SK-N-DZ (cell line): ENCODE results near the gene SPRED1.

ENCODE experiments used
- DNase-seq: peaks from one replicate; pipeline ENCODE4 v3.0.0-alpha.2; 2015; ENCODE audit warnings: low spot score

SPRED1 gene

GRCh38 chr15:38281031-38281430 lies 28.4 kb downstream of the SPRED1 start:
- DNase-seq: no peak

DNA sequence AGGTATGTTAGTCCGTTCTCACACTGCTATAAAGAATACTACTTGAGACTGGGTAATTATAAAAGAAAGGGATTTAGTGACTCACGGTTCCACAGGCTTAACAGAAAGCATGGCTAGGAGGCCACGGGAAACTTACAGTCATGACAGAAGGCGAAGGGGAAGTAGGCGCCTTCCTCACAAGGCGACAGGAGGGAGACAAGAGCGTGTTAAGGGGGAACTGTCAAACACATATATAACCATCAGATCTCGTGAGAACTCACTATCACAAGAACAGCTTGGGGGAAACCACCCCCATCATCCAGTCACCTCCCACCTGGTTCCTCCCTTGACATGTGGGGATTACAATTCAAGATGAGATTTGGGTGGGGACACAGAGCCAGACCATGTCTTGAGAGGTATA lies 30.4 kb downstream of the SPRED1 start:
- no peak for DNase-seq

GRCh38 chr15:38285456-38285855 lies 32.8 kb downstream of the SPRED1 start:
- no peak for DNase-seq

DNA sequence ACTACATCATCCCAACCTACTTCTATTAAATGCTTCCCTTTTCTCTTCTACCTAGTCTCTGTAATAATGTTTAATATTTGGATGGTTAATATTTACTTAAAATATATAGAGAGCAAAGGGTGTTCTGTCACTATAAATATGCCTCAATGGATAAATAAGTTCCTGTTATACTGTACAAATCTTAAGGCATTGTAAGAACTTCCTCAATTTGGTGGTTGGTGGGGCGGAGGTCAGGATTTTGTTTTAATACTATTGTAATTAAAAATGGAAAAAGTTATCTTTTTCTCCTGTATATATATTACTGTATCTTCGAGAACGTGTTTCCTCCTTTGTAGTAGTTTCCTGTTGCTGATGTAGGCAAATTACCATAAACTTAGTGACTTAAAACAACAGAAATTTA lies 41.5 kb downstream of the SPRED1 start:
- no peak for DNase-seq

DNA sequence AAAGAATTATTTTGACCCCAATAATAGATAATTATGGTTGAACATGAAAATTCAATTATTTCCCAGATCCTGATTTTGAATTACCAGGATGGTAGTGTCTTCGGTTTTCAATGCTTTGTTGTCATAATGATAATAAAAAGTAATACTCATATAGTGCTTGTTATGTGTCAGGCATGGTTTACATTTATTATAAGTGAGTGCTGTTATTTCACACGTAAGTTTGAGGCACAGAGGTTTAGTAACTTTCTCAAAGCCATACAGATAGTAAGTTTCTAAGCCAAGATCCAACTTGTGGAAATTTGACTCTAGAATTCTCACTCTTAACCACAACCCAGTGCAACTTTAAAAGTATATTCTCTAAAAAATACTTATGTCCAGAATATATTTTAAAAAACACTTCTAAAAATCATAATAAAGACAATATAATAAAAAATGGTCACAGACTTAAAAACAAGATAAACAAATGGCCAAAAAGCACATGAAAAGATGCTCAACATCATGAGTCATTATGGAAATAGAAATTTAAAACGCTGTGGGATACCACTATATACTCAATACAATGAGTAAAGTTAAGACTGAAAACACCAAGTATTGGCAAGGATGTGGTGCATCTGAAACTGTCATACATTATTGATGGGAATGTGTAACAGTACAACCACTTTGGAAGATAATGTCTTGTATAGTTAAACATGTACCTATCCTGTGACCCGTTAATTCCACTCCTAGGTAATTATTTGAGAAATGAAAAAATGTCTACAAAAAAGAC lies 45.2 kb downstream of the SPRED1 start:
- no peak for DNase-seq

- no peak for DNase-seq
Measured at GRCh38 chr15:38299216-38299615, 46.6 kb downstream of the SPRED1 start.

DNA sequence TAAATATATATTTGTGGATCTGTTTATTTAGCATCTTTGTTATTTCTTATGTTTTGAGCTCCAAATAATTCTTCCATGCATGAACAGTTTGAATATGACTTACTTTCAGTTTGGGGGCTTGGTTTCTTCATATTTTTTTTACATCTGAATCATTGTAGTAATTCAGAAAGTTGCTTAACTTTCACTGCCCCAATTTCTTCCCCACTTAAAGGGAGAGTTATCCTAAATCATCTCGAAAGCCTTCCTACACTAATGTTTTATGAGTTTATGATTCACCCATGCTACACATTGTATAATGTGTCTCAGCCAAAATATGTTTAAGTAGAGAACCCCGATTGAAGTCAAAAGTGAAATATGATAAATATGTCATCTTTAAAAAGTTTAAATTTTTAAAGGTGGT lies 47.8 kb downstream of the SPRED1 start:
- DNase-seq: no peak

DNA sequence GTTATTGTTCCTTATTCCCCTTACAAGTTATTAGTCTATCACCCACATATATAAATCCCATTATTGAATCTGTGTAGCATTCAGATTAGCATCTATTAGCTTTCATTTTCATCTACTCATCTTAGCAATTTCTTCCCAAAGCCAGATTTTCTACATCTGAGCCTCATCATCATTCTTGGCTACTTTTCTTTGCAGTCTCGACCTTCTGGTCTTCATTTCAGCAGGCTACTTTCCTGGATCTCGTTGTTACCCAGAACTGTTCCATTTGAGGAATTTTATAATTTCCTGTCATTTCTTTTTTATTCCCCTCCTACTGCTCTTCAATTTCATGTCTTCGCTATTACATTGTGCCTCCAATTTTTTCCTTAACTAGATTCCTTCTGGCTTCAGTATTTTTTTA lies 51.8 kb downstream of the SPRED1 start:
- no peak for DNase-seq

GRCh38 chr15:38307251-38307650 lies 54.6 kb downstream of the SPRED1 start:
- no peak for DNase-seq

DNA sequence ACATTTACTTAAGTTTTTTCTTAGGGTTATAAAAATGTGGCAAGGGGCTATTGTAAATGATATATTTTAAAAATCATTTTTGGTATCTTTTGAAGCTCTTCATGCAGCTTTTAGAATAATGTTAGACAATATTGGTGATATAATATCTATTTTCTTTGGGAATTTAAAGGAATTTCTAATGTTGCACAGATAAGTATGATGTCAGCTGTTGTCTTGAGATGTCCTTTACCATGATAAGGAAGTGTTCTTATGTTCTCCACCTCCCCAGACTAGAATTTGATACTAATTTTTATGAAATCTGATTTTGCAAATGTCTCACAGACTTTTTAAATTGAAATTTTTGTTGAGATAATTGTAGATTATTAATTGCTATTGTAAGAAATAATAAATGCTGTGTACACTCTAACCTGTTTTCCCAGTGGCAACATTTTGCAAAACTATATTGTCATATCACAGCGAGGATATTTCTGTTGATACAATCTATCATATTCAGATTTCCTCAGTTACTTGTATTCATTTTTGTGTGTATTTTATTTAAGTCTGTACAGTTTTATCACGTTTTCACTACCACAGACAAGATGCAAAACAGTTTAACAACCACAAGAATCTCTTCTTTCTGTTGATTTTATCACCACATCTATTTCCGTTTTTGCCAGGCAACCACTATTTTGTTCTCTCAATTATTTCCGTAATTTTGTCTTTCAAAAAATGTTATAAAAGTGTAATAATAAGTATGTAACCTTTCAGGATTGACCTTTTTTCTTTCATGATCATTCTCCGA lies 55.4 kb downstream of the SPRED1 start:
- no peak for DNase-seq

DNA sequence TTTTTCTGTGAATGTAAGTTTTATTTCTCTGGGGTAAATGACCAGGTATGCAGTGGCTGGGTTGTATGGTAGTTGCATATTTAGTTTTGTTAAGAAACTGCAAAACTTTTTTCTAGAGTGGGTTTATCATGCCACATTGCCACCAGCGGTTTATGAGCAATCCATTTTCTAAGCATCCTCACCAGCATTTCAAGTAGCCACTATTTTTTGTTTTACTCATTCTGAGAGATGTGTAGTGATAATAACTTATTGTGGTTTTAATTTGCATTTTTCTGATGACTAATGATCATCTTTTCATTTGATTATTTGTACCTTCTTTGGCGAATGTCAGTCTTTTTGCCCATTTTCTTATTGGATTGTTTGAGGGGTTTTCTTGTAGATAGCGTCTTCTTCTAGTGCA lies 56.2 kb downstream of the SPRED1 start:
- DNase-seq: no peak

DNA sequence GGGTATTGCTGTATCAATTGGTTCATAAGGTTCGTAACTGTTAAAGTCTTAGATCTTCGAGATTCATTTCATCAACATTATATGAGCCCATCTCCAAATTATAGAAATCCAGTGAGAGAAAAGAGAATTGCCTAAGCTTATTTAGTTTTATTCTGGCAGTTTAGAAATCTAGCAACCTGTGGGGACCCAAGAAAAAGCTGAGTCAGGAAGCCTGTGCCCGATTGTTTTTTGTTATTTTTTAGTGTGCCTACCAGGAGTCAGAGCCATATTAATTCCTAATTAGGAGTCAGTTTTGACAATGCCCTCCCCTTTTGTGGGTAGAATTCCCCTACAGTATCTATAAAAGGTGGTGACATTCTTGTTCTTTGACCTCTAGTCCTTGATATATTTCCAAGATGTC lies 59.6 kb downstream of the SPRED1 start:
- no peak for DNase-seq

DNA sequence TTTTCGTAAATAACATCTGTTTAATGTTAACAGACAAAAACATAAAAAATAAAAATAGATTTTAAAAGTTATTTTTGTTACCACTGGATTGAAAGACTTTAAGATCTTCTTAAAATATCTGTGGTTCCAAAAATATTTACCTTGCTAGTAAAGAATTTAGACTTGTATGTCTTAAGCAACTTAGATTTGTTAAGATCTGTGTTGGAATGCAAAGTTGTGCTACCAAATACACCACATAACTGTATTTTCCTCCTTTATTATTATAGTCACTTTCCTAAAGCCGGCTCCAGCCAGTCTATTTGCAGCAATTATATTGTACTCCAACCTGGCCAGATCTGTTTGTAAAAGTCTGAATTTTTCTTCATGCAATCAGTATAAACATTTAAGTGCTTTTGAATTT lies 63.7 kb downstream of the SPRED1 start:
- DNase-seq: no peak

DNA sequence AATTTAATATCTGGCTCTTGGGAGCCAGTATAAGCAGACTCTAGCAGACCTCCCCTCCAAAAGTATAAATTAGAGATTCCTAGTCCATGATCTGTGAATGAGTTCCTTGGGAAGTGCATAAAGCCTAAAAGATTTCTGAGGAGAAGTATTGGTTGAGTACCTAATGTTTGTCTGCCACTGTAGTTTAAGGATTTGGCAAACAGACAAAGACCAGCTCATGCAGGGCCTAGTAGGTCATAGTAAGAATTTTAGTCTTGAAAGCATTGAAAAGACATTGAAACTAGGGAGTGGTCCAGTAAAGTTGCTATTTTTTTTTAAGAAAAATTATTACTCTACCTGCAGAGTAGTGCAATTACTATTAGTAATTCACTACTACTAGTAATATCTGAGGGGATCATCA lies 67.5 kb downstream of the SPRED1 start:
- DNase-seq: no peak

DNA sequence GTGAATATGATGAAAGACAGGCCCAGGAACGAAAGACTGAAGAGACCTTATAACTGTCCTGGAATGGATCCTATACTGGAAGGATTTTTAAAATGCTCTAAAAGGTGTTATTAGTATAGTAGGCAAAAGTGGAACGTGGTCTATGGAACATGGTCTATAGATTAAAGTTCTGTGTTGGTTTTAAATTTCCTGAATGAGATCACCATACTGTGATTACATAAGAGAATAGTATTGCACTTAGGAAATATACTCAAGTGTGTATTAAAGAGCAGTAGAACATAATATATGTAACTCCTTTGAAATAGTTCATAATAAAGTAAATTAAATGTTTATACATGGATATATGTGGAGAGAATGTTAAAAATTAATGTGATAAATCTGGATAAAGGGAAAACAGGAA lies 68.2 kb downstream of the SPRED1 start:
- DNase-seq: no peak

DNA sequence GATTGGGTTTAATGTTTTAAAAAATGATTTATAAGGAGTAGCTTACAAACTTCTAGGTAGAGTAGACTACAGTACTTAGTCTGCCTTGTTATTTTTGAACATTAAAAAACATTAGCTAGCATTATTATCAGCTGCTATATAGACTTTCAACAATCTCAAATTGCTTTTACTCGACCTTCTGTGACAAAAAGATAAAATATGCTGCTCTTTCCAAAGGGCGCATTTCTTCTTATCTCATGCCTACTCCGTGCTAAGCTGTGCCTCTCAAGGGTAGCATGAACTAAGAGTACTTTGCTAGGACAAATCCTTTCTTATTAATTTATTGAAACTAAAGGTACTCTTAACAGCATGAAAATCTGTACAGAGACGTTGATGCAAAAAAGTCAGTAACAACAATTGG lies 71.3 kb downstream of the SPRED1 start:
- no peak for DNase-seq

GRCh38 chr15:38324939-38325647 lies 72.5 kb downstream of the SPRED1 start:
- no peak for DNase-seq

- DNase-seq: no peak
Measured at GRCh38 chr15:38325648-38325990, 73.0 kb downstream of the SPRED1 start.

- no peak for DNase-seq
Measured at GRCh38 chr15:38332711-38333110, 80.1 kb downstream of the SPRED1 start.

- no peak for DNase-seq
Measured at GRCh38 chr15:38335116-38335515, 82.5 kb downstream of the SPRED1 start.

DNA sequence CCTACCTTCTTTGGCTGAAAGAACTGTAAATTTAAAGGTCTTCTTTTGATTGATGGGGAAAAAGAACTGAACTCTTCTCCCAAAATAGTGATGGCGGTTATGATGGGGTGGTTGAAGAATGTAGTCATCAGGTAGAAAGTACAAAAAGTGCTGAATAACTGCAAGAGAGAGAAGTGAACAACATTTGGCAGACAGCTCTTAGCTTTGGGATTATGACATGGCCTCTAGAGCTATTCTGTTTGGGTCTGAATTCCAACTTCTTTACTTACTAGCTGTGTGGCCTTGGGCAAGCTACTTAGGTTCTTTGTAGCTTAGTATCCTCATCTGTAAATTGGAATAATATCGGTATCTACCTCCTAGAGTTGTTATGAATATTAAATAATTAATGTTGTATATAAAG lies 91.7 kb downstream of the SPRED1 start:
- DNase-seq: no peak

DNA sequence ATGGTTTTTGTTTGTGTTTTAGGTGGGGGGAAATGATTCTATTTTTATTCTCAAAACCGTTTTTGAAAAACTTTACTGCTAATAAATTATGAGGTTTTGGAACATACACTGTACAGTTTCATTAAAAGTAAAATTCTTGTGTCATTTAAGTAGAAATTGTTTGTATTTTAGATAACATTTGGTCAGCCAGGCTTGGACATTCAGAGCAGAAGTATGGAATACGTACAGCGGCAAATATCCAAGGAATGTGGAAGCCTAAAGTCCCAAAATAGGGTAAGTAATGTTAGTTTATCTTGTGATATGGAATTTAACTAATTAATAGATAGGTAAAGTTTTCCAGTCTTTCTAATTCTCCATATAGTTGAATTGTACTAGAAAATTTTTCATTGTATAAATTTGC lies 96.6 kb downstream of the SPRED1 start:
- DNase-seq: no peak

DNA sequence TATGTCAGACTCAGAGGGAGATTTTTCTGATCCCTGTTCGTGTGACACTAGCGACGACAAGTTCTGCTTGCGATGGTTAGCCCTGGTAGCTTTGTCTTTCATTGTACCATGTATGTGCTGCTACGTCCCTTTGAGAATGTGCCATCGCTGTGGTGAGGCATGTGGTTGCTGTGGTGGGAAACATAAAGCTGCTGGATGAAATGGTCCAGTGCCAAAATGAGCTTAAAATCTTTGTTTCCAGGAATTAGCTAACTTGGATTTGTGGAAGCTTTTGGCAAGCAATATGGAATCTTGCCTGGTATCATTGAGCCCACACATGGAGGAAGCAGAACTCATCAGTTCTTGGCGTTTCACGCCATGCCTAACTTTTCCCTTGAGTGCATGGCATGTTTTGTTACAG lies 98.8 kb downstream of the SPRED1 start:
- DNase-seq: no peak
